Testis (tissue), 2 donors: ENCODE data around the gene FGF5.

ENCODE experiments used
- CTCF ChIP-seq, 3 experiments: fragments of 450-650 bp in 2 of 3; fragments of 200-600 bp in 1 of 3; sonication (generic) in 1 of 3; IDR thresholded peaks; one replicate each; pipeline ENCODE4 v1.5.1; 2016 to 2019; ENCODE audit warnings: antibody characterized with exemption in 3 of 3, mild to moderate bottlenecking in 2 of 3, moderate library complexity in 1 of 3
- POLR2A ChIP-seq: fragments of 450-650 bp; IDR thresholded peaks from one replicate; pipeline ENCODE4 v1.6.1; 2017; ENCODE audit warnings: antibody characterized with exemption, mild to moderate bottlenecking, moderate library complexity

- TF ChIP-seq POLR2A: no peak
- no peak for TF ChIP-seq CTCF (IDR thresholded peaks at IDR 0.05)
Observed at GRCh38 chr4:80322716-80323115, 56.3 kb downstream of the FGF5 start.
